Fibroblast of gingiva (primary cell): ENCODE results near the gene SNX14.
A peak's percentile ranks its signal among the peaks of the same experiment; 100 is the strongest.

Experiments
- DNase-seq: peaks from one replicate; pipeline ENCODE4 v3.0.0-alpha.2; 2011; ENCODE audit warnings: low read depth

The SNX14 gene

GRCh38 chr6:85464722-85465150 lies 128.9 kb downstream of the SNX14 start:
- DNase-seq: peak; percentile 64

- peak; percentile 96 for DNase-seq
Observed at GRCh38 chr6:85464260-85464644, 129.4 kb downstream of the SNX14 start.

- DNase-seq: no peak
Observed at GRCh38 chr6:85463621-85464259, 129.9 kb downstream of the SNX14 start.

GRCh38 chr6:85462673-85463072 lies 131.0 kb downstream of the SNX14 start:
- no peak for DNase-seq

- no peak for DNase-seq
Observed at GRCh38 chr6:85461798-85462170, 131.9 kb downstream of the SNX14 start.

GRCh38 chr6:85460921-85461797 lies 132.5 kb downstream of the SNX14 start:
- DNase-seq: peak; percentile 85

GRCh38 chr6:85460154-85460920 lies 133.3 kb downstream of the SNX14 start:
- peak; percentile 38 for DNase-seq

- peak; percentile 94 for DNase-seq
Observed at GRCh38 chr6:85459224-85459901, 134.3 kb downstream of the SNX14 start.

- DNase-seq: no peak
Observed at GRCh38 chr6:85458782-85459181, 134.9 kb downstream of the SNX14 start.

- peak; percentile 1 for DNase-seq
Observed at GRCh38 chr6:85458184-85458583, 135.5 kb downstream of the SNX14 start.

- peak; percentile 1 for DNase-seq
Observed at GRCh38 chr6:85456782-85457181, 136.9 kb downstream of the SNX14 start.
